NOMO-1 treated with DMSO at 0.1 percent for 48 hours (cell line): ENCODE data around the gene MYADML2.
"Not testable (repeated sequence)": the region's sequence is repeated elsewhere in the genome, so short reads cannot be mapped to it uniquely, and the experiment has no call there.

Experiments
- DNase-seq: peaks from one replicate; lab custom pipeline; 2025; ENCODE audit not compliant: unreplicated experiment; lab: John Stamatoyannopoulos, UW

Gene MYADML2

GRCh38 chr17:81959362-81960129 lies 12.5 kb upstream of the MYADML2 start:
- peak; percentile 43 for DNase-seq

- DNase-seq, result no peak
These were observed 11.8 kb upstream of the MYADML2 start for GRCh38 chr17:81958633-81959342.

- no peak for DNase-seq
These were observed 10.8 kb upstream of the MYADML2 start for GRCh38 chr17:81957691-81958432.

GRCh38 chr17:81956607-81957589 lies 9.9 kb upstream of the MYADML2 start:
- no peak for DNase-seq

- DNase-seq, result no peak
These were observed 8.9 kb upstream of the MYADML2 start for GRCh38 chr17:81955756-81956544.

GRCh38 chr17:81955058-81955681 lies 8.1 kb upstream of the MYADML2 start:
- no peak for DNase-seq

- no peak for DNase-seq
These were observed 7.4 kb upstream of the MYADML2 start for GRCh38 chr17:81954131-81955057.

- not testable (repeated sequence) for DNase-seq
These were observed 6.4 kb upstream of the MYADML2 start for GRCh38 chr17:81953443-81953842.

- DNase-seq, result no peak
These were observed 5.8 kb upstream of the MYADML2 start for GRCh38 chr17:81952792-81953228.

GRCh38 chr17:81951785-81952684 lies 5.0 kb upstream of the MYADML2 start:
- DNase-seq, result no peak

GRCh38 chr17:81950501-81950900 lies 3.5 kb upstream of the MYADML2 start:
- no peak for DNase-seq

GRCh38 chr17:81948635-81949378 lies 1.8 kb upstream of the MYADML2 start:
- no peak for DNase-seq

- DNase-seq, result no peak
These were observed 2.2 kb downstream of the MYADML2 start for GRCh38 chr17:81944858-81945257.

GRCh38 chr17:81942167-81942553 lies 4.9 kb downstream of the MYADML2 start:
- DNase-seq, result no peak

- no peak for DNase-seq
These were observed 5.4 kb downstream of the MYADML2 start for GRCh38 chr17:81941484-81942166.
